ENCODE results near the gene RPL10A. TPM values are rescaled to one million over a fixed set of nuclear protein-coding genes. Genes with fewer than 3 reads are reported as not detected.

The RPL10A gene
- total RNA-seq, 2 experiments from 2014 or later, result 1,581 to 2,643 TPM

GRCh38 chr6:35481226-35481625, 13.0 kb downstream of the RPL10A start:
- H3K4me1 ChIP-seq (ENCODE audit: insufficient read depth, low read length, poor library complexity, severe bottlenecking), result no peaks in the 10 kb centered on the region
- no peak overlapping the region for H3K4me2 ChIP-seq (ENCODE audit: low read length)
- H3K4me3 ChIP-seq (ENCODE audit: low read depth, low read length, poor library complexity, severe bottlenecking), result no peak overlapping the region
- POLR2A ChIA-PET, result interaction anchor here (0.5 to 1.7 kb wide), 3 partner anchors 10 to 91 kb away, joined by 6 to 21 read pairs (median 9); partner anchors contain the start of gene RPL10A
- BruUV-seq (replicated peaks), result no TSS peak
- no peaks in the 10 kb centered on the region for H3K9me3 ChIP-seq (ENCODE audit: low read length)
- H3K27ac ChIP-seq (ENCODE audit: low read depth, low read length, poor library complexity, severe bottlenecking), result no peak overlapping the region
- no peak for DNase-seq (ENCODE audit: low spot score)
- no peaks in the 10 kb centered on the region for H4K20me1 ChIP-seq (ENCODE audit: insufficient read depth, low read length)
- H3K9me2 ChIP-seq (ENCODE audit: insufficient read depth, low read length), result no peaks in the 10 kb centered on the region
- CTCF ChIA-PET (ENCODE audit: unreplicated experiment), result no interaction called here
- TF ChIP-seq CTCF (conservative IDR thresholded peaks at IDR 0.05; ENCODE audit: low read length) (no peak), EZH2phosphoT487 (IDR thresholded peaks at IDR 0.05; ENCODE audit: borderline replicate concordance, low read depth, low read length) (no peak)
- no peaks in the 10 kb centered on the region for H3K36me3 ChIP-seq (ENCODE audit: insufficient read depth, low read length)
- H3K79me2 ChIP-seq (ENCODE audit: insufficient read depth, low read depth, low read length), result no peaks in the 10 kb centered on the region
- H2AFZ ChIP-seq (ENCODE audit: low read length), result no peak overlapping the region
- intact Hi-C loops (cut with micrococcal nuclease; ENCODE audit: unreplicated experiment), result no loop called here

GRCh38 chr6:35483062-35483461, 14.9 kb downstream of the RPL10A start:
- intact Hi-C loops (cut with micrococcal nuclease; ENCODE audit: unreplicated experiment), result no loop called here
- no TSS peak for BruUV-seq (replicated peaks)
- TF ChIP-seq EZH2phosphoT487 (IDR thresholded peaks at IDR 0.05; ENCODE audit: borderline replicate concordance, low read depth, low read length) (no peak), CTCF (conservative IDR thresholded peaks at IDR 0.05; ENCODE audit: low read length) (no peak)

GRCh38 chr6:35483490-35483889, 15.3 kb downstream of the RPL10A start:
- no TSS peak for BruUV-seq (replicated peaks)
- CTCF ChIA-PET (ENCODE audit: unreplicated experiment), result interaction anchor here (0.6 kb wide), 1 partner anchor 126 kb away, joined by 4 read pairs; no protein-coding TSS in a partner anchor
- TF ChIP-seq EZH2phosphoT487 (IDR thresholded peaks at IDR 0.05; ENCODE audit: borderline replicate concordance, low read depth, low read length) (no peak), CTCF (conservative IDR thresholded peaks at IDR 0.05; ENCODE audit: low read length) (no peak)

More at GRCh38 chr6:35483062-35483461, 14.9 kb downstream of the RPL10A start:
- no peaks in the 10 kb centered on the region for H3K4me1 ChIP-seq (ENCODE audit: insufficient read depth, low read length, poor library complexity, severe bottlenecking)
- no peaks in the 10 kb centered on the region for H3K9me3 ChIP-seq (ENCODE audit: low read length)
- no peaks in the 10 kb centered on the region for H4K20me1 ChIP-seq (ENCODE audit: insufficient read depth, low read length)
- H3K27ac ChIP-seq (ENCODE audit: low read depth, low read length, poor library complexity, severe bottlenecking), result no peak overlapping the region
- no peak overlapping the region for H3K4me3 ChIP-seq (ENCODE audit: low read depth, low read length, poor library complexity, severe bottlenecking)
- ChIA-PET POLR2A (no interaction called here), CTCF (ENCODE audit: unreplicated experiment) (no interaction called here)
- no peak overlapping the region for H3K4me2 ChIP-seq (ENCODE audit: low read length)
- no peaks in the 10 kb centered on the region for H3K79me2 ChIP-seq (ENCODE audit: insufficient read depth, low read depth, low read length)
- H3K36me3 ChIP-seq (ENCODE audit: insufficient read depth, low read length), result no peaks in the 10 kb centered on the region
- H2AFZ ChIP-seq (ENCODE audit: low read length), result no peak overlapping the region
- DNase-seq (ENCODE audit: low spot score), result no peak
- H3K9me2 ChIP-seq (ENCODE audit: insufficient read depth, low read length), result no peaks in the 10 kb centered on the region

More at GRCh38 chr6:35483490-35483889, 15.3 kb downstream of the RPL10A start:
- H3K79me2 ChIP-seq (ENCODE audit: insufficient read depth, low read depth, low read length), result no peaks in the 10 kb centered on the region
- H3K9me2 ChIP-seq (ENCODE audit: insufficient read depth, low read length), result no peaks in the 10 kb centered on the region
- H3K4me2 ChIP-seq (ENCODE audit: low read length), result no peak overlapping the region
- H3K36me3 ChIP-seq (ENCODE audit: insufficient read depth, low read length), result no peaks in the 10 kb centered on the region
- POLR2A ChIA-PET, result interaction anchor here (0.7 kb wide), 1 partner anchor 32 kb away, joined by 4 read pairs; no protein-coding TSS in a partner anchor
- H3K4me1 ChIP-seq (ENCODE audit: insufficient read depth, low read length, poor library complexity, severe bottlenecking), result no peaks in the 10 kb centered on the region
- no peak for DNase-seq (ENCODE audit: low spot score)
- H2AFZ ChIP-seq (ENCODE audit: low read length), result no peak overlapping the region
- no peaks in the 10 kb centered on the region for H3K9me3 ChIP-seq (ENCODE audit: low read length)
- H4K20me1 ChIP-seq (ENCODE audit: insufficient read depth, low read length), result no peaks in the 10 kb centered on the region
- intact Hi-C loops (cut with micrococcal nuclease; ENCODE audit: unreplicated experiment), result no loop called here
- H3K4me3 ChIP-seq (ENCODE audit: low read depth, low read length, poor library complexity, severe bottlenecking), result no peak overlapping the region
- H3K27ac ChIP-seq (ENCODE audit: low read depth, low read length, poor library complexity, severe bottlenecking), result no peak overlapping the region
